Measurements from ENCODE around the gene CD276.
"Not testable (repeated sequence)": the region's sequence is repeated elsewhere in the genome, so short reads cannot be mapped to it uniquely, and the experiment has no call there.

CD276 gene

GRCh38 chr15:73683257-73683776 is 866 bp upstream of the CD276 start:
- FAIRE-seq, result no peak
- DNase-seq (ENCODE audit: extremely low spot score, insufficient read length, low read depth), result no peak

- no peak for DNase-seq (ENCODE audit: extremely low spot score, insufficient read length, low read depth)
- FAIRE-seq, result no peak
Observed at GRCh38 chr15:73684581-73685455, 635 bp downstream of the CD276 start.

GRCh38 chr15:73685981-73686380 is 1.8 kb downstream of the CD276 start:
- no peak for FAIRE-seq
- no peak for DNase-seq (ENCODE audit: extremely low spot score, insufficient read length, low read depth)

- no peak for DNase-seq (ENCODE audit: extremely low spot score, insufficient read length, low read depth)
- FAIRE-seq, result no peak
Observed at GRCh38 chr15:73686781-73687256, 2.6 kb downstream of the CD276 start.

- DNase-seq (ENCODE audit: extremely low spot score, insufficient read length, low read depth) (no peak), FAIRE-seq (no peak)
Observed at GRCh38 chr15:73687351-73687750, 3.2 kb downstream of the CD276 start.

GRCh38 chr15:73688455-73688854 is 4.3 kb downstream of the CD276 start:
- DNase-seq (ENCODE audit: extremely low spot score, insufficient read length, low read depth), result no peak
- no peak for FAIRE-seq

- FAIRE-seq (no peak), DNase-seq (ENCODE audit: extremely low spot score, insufficient read length, low read depth) (no peak)
Observed at GRCh38 chr15:73691396-73691795, 7.2 kb downstream of the CD276 start.

GRCh38 chr15:73694419-73694818 is 10.2 kb downstream of the CD276 start:
- FAIRE-seq, result no peak
- no peak for DNase-seq (ENCODE audit: extremely low spot score, insufficient read length, low read depth)

- DNase-seq (ENCODE audit: extremely low spot score, insufficient read length, low read depth) (no peak), FAIRE-seq (no peak)
Observed at GRCh38 chr15:73695773-73696640, 11.8 kb downstream of the CD276 start.

GRCh38 chr15:73696641-73697001 is 12.4 kb downstream of the CD276 start:
- FAIRE-seq (no peak), DNase-seq (ENCODE audit: extremely low spot score, insufficient read length, low read depth) (no peak)

GRCh38 chr15:73697033-73697467 is 12.9 kb downstream of the CD276 start:
- DNase-seq (ENCODE audit: extremely low spot score, insufficient read length, low read depth), result peak; percentile 53
- peak; percentile 91 for FAIRE-seq

- FAIRE-seq, result no peak
- DNase-seq (ENCODE audit: extremely low spot score, insufficient read length, low read depth), result no peak
Observed at GRCh38 chr15:73699249-73700040, 15.3 kb downstream of the CD276 start.

GRCh38 chr15:73700041-73700842 is 16.1 kb downstream of the CD276 start:
- FAIRE-seq, result peak; percentile 88
- DNase-seq (ENCODE audit: extremely low spot score, insufficient read length, low read depth), result peak; percentile 54

- FAIRE-seq; DNase-seq (ENCODE audit: extremely low spot score, insufficient read length, low read depth): not testable (repeated sequence)
Observed at GRCh38 chr15:73702311-73703239, 18.4 kb downstream of the CD276 start.

GRCh38 chr15:73703601-73704000 is 19.4 kb downstream of the CD276 start:
- FAIRE-seq; DNase-seq (ENCODE audit: extremely low spot score, insufficient read length, low read depth): not testable (repeated sequence)

- not testable (repeated sequence) for FAIRE-seq; DNase-seq (ENCODE audit: extremely low spot score, insufficient read length, low read depth)
Observed at GRCh38 chr15:73704142-73704868, 20.1 kb downstream of the CD276 start.
